WTC11 (cell line): Measurements from ENCODE around the gene SPHK2.

Experiments used
- CBFB ChIP-seq: sonication (generic); formaldehyde crosslinking; IDR thresholded peaks from 2 replicates; pipeline ENCODE4 v1.8.1; 2022; ENCODE audit warnings: mild to moderate bottlenecking, low read depth, missing genetic modification reagents
- JUN ChIP-seq: sonication (generic); formaldehyde crosslinking; IDR thresholded peaks from 2 replicates; pipeline ENCODE4 v1.8.0; 2023; ENCODE audit warnings: mild to moderate bottlenecking, missing genetic modification reagents
- MAX ChIP-seq: sonication (generic); formaldehyde crosslinking; IDR thresholded peaks from 2 replicates; pipeline ENCODE4 v1.8.0; 2022; ENCODE audit warnings: mild to moderate bottlenecking, missing genetic modification reagents
- MYBL2 ChIP-seq: sonication (generic); formaldehyde crosslinking; IDR thresholded peaks from 2 replicates; pipeline ENCODE4 v1.8.1; 2023; ENCODE audit warnings: mild to moderate bottlenecking, moderate library complexity, missing genetic modification reagents
- TEAD1 ChIP-seq: sonication (generic); formaldehyde crosslinking; IDR thresholded peaks from 2 replicates; pipeline ENCODE4 v1.8.0; 2022; ENCODE audit warnings: mild to moderate bottlenecking, missing genetic modification reagents
- TEAD4 ChIP-seq: sonication (generic); formaldehyde crosslinking; IDR thresholded peaks from 2 replicates; pipeline ENCODE4 v1.8.0; 2022; ENCODE audit warnings: mild to moderate bottlenecking, missing genetic modification reagents
- ZNF317 ChIP-seq: sonication (generic); formaldehyde crosslinking; IDR thresholded peaks from 2 replicates; pipeline ENCODE4 v1.8.1; 2023; ENCODE audit warnings: low read depth, mild to moderate bottlenecking, moderate library complexity, missing genetic modification reagents, borderline replicate concordance
- TF ChIP-seq, protein P1 (sequence below): fragments of 200-600 bp; IDR thresholded peaks from 2 replicates; pipeline ENCODE4 v1.8.0; 2022; ENCODE audit warnings: antibody characterized with exemption
- TF ChIP-seq, protein P2 (sequence below): sonication (generic); formaldehyde crosslinking; IDR thresholded peaks from 2 replicates; pipeline ENCODE4 v1.8.1; 2023; ENCODE audit warnings: mild to moderate bottlenecking, moderate library complexity, missing genetic modification reagents
- TF ChIP-seq, protein P3 (sequence below): sonication (generic); formaldehyde crosslinking; IDR thresholded peaks from 2 replicates; pipeline ENCODE4 v1.8.0; 2022; ENCODE audit warnings: mild to moderate bottlenecking, missing genetic modification reagents
- TF ChIP-seq, protein P4 (sequence below): sonication (generic); formaldehyde crosslinking; IDR thresholded peaks from 2 replicates; pipeline ENCODE4 v1.8.0; 2022; ENCODE audit warnings: mild to moderate bottlenecking, missing genetic modification reagents

DNA sequence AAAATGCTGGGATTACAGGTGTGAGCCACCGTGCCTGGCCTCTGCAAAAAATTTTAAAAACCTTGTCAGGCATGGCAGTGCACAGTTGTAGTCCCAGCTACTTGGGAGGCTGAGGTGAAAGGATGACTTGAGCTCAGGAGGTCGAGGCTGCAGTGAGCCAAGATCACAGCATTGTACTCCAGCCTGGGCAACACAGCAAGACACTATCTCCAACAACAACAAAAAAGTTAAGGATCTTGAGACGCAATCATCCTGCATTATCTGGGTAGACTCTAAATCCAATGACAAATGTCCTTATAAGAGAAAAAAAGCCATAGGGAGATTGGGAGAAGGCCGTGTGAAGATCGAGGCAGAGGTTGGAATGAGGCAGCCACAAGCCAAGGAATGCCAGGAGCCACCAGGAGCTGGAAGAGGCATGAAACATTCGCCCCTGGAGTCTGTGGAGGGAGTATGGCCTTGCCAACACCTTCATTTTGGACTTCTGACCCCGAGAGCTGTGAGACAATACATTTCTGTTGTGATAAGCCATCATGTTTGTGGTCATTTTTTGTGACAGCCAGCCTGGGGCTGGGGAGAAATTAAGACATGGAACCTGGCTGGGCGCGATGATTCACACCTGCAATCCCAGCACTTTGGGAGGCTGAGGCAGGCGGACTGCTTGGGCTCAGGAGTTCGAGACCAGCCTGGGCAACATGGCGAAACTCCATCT, 31.8 kb downstream of the SPHK2 start:
- TF ChIP-seq, protein P1, sequence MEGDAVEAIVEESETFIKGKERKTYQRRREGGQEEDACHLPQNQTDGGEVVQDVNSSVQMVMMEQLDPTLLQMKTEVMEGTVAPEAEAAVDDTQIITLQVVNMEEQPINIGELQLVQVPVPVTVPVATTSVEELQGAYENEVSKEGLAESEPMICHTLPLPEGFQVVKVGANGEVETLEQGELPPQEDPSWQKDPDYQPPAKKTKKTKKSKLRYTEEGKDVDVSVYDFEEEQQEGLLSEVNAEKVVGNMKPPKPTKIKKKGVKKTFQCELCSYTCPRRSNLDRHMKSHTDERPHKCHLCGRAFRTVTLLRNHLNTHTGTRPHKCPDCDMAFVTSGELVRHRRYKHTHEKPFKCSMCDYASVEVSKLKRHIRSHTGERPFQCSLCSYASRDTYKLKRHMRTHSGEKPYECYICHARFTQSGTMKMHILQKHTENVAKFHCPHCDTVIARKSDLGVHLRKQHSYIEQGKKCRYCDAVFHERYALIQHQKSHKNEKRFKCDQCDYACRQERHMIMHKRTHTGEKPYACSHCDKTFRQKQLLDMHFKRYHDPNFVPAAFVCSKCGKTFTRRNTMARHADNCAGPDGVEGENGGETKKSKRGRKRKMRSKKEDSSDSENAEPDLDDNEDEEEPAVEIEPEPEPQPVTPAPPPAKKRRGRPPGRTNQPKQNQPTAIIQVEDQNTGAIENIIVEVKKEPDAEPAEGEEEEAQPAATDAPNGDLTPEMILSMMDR, result no peak
- no peak for TF ChIP-seq JUN (CRISPR knock-in tag)
- no peak for TF ChIP-seq MAX (CRISPR knock-in tag)
- TF ChIP-seq, protein P2, sequence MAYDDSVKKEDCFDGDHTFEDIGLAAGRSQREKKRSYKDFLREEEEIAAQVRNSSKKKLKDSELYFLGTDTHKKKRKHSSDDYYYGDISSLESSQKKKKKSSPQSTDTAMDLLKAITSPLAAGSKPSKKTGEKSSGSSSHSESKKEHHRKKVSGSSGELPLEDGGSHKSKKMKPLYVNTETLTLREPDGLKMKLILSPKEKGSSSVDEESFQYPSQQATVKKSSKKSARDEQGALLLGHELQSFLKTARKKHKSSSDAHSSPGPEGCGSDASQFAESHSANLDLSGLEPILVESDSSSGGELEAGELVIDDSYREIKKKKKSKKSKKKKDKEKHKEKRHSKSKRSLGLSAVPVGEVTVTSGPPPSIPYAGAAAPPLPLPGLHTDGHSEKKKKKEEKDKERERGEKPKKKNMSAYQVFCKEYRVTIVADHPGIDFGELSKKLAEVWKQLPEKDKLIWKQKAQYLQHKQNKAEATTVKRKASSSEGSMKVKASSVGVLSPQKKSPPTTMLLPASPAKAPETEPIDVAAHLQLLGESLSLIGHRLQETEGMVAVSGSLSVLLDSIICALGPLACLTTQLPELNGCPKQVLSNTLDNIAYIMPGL (CRISPR knock-in tag), result no peak
- TF ChIP-seq ZNF317, result no peak
- no peak for TF ChIP-seq TEAD4 (CRISPR knock-in tag)
- TF ChIP-seq, protein P3, sequence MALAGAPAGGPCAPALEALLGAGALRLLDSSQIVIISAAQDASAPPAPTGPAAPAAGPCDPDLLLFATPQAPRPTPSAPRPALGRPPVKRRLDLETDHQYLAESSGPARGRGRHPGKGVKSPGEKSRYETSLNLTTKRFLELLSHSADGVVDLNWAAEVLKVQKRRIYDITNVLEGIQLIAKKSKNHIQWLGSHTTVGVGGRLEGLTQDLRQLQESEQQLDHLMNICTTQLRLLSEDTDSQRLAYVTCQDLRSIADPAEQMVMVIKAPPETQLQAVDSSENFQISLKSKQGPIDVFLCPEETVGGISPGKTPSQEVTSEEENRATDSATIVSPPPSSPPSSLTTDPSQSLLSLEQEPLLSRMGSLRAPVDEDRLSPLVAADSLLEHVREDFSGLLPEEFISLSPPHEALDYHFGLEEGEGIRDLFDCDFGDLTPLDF (CRISPR knock-in tag), result no peak
- TF ChIP-seq MYBL2 (CRISPR knock-in tag), result no peak
- TF ChIP-seq CBFB (CRISPR knock-in tag), result no peak
- no peak for TF ChIP-seq TEAD1 (CRISPR knock-in tag)
- TF ChIP-seq, protein P4, sequence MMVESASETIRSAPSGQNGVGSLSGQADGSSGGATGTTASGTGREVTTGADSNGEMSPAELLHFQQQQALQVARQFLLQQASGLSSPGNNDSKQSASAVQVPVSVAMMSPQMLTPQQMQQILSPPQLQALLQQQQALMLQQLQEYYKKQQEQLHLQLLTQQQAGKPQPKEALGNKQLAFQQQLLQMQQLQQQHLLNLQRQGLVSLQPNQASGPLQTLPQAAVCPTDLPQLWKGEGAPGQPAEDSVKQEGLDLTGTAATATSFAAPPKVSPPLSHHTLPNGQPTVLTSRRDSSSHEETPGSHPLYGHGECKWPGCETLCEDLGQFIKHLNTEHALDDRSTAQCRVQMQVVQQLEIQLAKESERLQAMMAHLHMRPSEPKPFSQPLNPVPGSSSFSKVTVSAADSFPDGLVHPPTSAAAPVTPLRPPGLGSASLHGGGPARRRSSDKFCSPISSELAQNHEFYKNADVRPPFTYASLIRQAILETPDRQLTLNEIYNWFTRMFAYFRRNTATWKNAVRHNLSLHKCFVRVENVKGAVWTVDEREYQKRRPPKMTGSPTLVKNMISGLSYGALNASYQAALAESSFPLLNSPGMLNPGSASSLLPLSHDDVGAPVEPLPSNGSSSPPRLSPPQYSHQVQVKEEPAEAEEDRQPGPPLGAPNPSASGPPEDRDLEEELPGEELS (CRISPR knock-in tag), result no peak
